ENCODE results near the gene ENTPD8.

DNA sequence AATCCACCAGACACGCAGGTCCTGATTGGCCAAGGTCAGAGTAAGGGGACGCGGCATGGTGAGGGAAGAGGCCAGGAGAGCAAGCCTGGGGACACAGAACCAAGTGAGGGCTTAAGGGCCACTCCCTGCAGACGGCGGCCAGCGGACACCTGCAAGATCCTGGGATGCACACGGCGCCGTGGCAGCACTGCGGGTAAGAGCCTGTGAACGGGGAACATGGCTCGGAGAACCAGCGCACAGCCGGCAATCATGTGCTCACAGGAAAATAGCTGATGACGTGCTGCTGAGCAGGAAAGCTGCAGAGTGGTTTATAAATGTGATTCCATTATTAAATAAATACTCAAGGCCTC is 45.0 kb upstream of the ENTPD8 start:
- TF ChIP-seq, protein P1, sequence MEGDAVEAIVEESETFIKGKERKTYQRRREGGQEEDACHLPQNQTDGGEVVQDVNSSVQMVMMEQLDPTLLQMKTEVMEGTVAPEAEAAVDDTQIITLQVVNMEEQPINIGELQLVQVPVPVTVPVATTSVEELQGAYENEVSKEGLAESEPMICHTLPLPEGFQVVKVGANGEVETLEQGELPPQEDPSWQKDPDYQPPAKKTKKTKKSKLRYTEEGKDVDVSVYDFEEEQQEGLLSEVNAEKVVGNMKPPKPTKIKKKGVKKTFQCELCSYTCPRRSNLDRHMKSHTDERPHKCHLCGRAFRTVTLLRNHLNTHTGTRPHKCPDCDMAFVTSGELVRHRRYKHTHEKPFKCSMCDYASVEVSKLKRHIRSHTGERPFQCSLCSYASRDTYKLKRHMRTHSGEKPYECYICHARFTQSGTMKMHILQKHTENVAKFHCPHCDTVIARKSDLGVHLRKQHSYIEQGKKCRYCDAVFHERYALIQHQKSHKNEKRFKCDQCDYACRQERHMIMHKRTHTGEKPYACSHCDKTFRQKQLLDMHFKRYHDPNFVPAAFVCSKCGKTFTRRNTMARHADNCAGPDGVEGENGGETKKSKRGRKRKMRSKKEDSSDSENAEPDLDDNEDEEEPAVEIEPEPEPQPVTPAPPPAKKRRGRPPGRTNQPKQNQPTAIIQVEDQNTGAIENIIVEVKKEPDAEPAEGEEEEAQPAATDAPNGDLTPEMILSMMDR (conservative IDR thresholded peaks at IDR 0.05): no peak
- no peak for TF ChIP-seq EZH2 (IDR thresholded peaks at IDR 0.05; ENCODE audit: low read depth)

Data from PC-9 (cell line).